HG03159 (cell line): ENCODE results near the gene ATAD1.
"Not testable (repeated sequence)": the region's sequence is repeated elsewhere in the genome, so short reads cannot be mapped to it uniquely, and the experiment has no call there.

Experiments
- ATAC-seq: cut with Tn5 transposase; IDR thresholded peaks from one replicate; pipeline ENCODE4 v1.9.1; 2021; ENCODE audit warnings: mild to moderate bottlenecking, moderate library complexity; ENCODE audit not compliant: unreplicated experiment

The ATAD1 gene

GRCh38 chr10:87759551-87759950 is 58.5 kb downstream of the ATAD1 start:
- no peak for ATAC-seq

GRCh38 chr10:87757685-87758084 is 60.3 kb downstream of the ATAD1 start:
- ATAC-seq: no peak

GRCh38 chr10:87753995-87754866 is 63.8 kb downstream of the ATAD1 start:
- no peak for ATAC-seq

- ATAC-seq: no peak
Measured at GRCh38 chr10:87752566-87752965, 65.5 kb downstream of the ATAD1 start.

GRCh38 chr10:87751274-87751673 is 66.8 kb downstream of the ATAD1 start:
- no peak for ATAC-seq

GRCh38 chr10:87750817-87751216 is 67.2 kb downstream of the ATAD1 start:
- ATAC-seq: peak; percentile 53

GRCh38 chr10:87750001-87750671 is 67.9 kb downstream of the ATAD1 start:
- no peak for ATAC-seq

DNA sequence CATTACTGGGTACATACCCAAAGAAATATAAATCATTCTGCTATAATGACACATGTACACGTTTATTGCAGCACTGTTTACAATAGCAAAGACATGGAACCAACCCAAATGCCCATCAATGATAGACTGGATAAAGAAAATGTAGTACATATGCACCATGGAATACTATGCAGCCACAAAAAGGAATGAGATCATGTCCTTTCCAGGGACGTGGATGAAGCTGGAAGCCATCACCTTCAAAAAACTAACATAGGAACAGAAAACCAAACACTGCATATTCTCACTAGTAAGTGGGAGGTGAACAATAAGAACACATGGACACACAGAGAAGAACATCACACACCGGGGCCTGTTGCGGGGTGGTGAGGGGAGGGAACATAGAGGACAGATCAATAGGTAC is 69.8 kb downstream of the ATAD1 start:
- ATAC-seq: not testable (repeated sequence)

GRCh38 chr10:87746911-87747310 is 71.1 kb downstream of the ATAD1 start:
- ATAC-seq: no peak

DNA sequence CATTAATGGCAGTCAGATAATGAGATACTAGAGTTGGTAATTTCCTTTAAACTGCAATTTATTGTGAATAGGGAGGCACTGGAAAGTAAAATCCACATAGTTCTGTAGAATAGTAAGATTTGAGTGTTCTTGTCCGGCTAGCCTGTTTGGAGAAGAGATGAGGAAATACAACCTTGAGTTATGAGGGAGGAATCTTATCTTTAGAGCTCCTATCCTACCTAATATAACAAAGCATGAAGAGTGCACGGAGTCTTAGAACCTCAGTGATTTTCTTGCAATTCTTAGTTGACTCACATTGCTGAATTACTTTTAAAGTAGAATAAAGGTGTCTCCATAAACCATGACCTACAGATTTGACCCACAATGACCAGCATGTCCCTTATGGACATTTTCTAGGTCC is 73.4 kb downstream of the ATAD1 start:
- no peak for ATAC-seq

DNA sequence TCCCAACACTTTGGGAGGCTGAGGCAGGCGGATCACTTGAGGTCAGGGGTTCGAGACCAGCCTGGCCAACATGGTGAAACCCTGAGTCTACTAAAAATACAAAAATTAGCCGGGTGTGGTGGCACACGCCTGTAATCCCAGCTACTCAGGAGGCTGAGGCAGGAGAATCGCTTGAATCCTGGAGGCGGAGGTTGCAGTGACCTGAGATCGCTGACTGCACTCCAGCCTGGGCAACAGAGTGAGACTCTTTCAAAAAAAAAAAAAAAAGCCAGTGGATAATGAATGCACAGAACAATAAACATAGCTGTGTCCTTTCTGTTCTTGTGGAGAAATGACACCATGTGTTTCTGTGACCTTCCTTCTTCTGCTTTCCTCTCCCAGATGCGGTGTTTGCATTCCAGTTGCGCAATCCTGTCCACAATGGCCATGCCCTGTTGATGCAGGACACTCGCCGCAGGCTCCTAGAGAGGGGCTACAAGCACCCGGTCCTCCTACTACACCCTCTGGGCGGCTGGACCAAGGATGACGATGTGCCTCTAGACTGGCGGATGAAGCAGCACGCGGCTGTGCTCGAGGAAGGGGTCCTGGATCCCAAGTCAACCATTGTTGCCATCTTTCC is 74.9 kb downstream of the ATAD1 start:
- ATAC-seq: not testable (repeated sequence)

DNA sequence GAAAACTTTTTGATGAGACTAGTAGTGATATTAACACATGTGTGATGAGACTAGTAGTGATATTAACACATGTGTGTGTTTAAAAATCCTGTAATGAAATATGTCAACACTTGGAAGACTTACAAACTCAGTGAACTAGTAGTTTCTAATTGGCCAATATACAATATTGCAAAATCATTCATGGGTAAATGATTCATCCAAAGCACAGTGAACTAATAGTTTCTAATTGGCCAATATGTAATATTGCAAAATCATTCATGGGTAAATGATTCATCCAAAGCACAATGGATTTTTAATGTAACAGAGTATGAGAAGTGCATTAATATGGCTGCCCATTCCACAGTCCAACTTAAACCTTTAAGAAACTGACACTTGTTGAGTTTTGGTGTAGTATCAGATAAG is 77.8 kb downstream of the ATAD1 start:
- ATAC-seq: no peak

- no peak for ATAC-seq
Measured at GRCh38 chr10:87739703-87740102, 78.3 kb downstream of the ATAD1 start.

- not testable (repeated sequence) for ATAC-seq
Measured at GRCh38 chr10:87738253-87738652, 79.8 kb downstream of the ATAD1 start.

- no peak for ATAC-seq
Measured at GRCh38 chr10:87734987-87735827, 82.8 kb downstream of the ATAD1 start.

- ATAC-seq: no peak
Measured at GRCh38 chr10:87733081-87733480, 84.9 kb downstream of the ATAD1 start.

- no peak for ATAC-seq
Measured at GRCh38 chr10:87729940-87730339, 88.1 kb downstream of the ATAD1 start.

DNA sequence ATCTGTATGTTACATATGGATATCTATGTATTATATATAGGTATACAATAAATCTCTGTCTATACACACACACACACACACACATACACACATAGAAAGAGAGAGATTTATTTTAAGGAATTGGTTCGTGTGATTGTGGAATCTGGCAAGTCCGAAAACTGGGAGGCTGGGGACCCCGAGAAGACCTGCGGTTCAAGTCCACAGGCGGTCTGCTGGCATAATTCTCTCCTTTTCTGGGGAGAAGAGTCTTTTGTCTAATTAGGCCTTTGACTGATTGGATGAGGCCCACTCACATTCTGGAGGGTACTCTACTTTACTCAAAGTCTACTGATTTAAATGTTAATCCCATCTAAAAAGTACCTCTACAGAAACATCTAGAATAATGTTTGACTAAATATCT is 93.2 kb downstream of the ATAD1 start:
- ATAC-seq: no peak

GRCh38 chr10:87723500-87723899 is 94.5 kb downstream of the ATAD1 start:
- ATAC-seq: no peak

DNA sequence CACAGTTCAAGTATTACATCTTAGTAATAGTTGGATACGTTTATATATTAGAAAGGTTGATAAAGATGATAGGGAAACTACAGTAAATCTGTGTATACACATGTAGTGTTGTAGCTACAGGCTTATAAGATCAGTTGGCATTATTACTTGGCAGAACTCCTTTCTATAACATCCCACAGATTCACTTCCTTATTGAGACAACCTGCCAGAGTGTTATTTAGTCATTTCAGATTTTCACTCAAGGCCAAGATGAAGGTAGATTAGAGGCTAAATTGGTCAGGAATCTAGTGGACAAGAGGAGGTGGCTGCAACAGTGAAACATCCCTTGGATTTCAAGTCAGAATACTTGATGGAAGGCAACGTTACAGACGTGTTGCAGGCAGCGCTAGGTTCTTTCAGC is 95.3 kb downstream of the ATAD1 start:
- no peak for ATAC-seq

- no peak for ATAC-seq
Measured at GRCh38 chr10:87721781-87722180, 96.2 kb downstream of the ATAD1 start.
